Transverse colon (tissue), 4 donors: ENCODE results near the gene CCDC141. TPM values are rescaled to one million over a fixed set of nuclear protein-coding genes. Genes with fewer than 3 reads are reported as not detected.

Experiments used
- DNase-seq: peaks from one replicate; pipeline ENCODE4 v3.0.0-alpha.2; 2019
- H3K27ac ChIP-seq, 4 donors: fragments of 200-600 bp; sonication (generic); 2 replicates each; pipeline ENCODE4 v1.5.1; 2016 to 2018; ENCODE audit warnings: inconsistent platforms in 4 of 4
- H3K27me3 ChIP-seq: fragments of 200-600 bp; sonication (generic); 2 replicates; pipeline ENCODE4 v1.5.1; 2017; ENCODE audit warnings: inconsistent platforms
- H3K36me3 ChIP-seq, 4 donors: fragments of 200-600 bp; sonication (generic); 2 replicates each; pipeline ENCODE4 v1.5.1; 2017 to 2019; ENCODE audit warnings: inconsistent platforms in 4 of 4
- H3K4me1 ChIP-seq, 4 donors: fragments of 200-600 bp; sonication (generic); 2 replicates each; pipeline ENCODE4 v1.5.1; 2017 to 2020; ENCODE audit warnings: inconsistent platforms in 4 of 4
- H3K4me3 ChIP-seq, 4 donors: fragments of 200-600 bp; sonication (generic); 1 replicate in 1 of 4; 2 replicates in 3 of 4; pipeline versions ENCODE4 v1.5.1 to v1.6.1; 2017 to 2019; ENCODE audit warnings: inconsistent platforms in 4 of 4
- H3K9me3 ChIP-seq, 2 donors: fragments of 200-600 bp; sonication (generic); 2 replicates each; pipeline ENCODE4 v1.5.1; 2017 to 2019; ENCODE audit warnings: inconsistent platforms in 2 of 2
- EP300 ChIP-seq: sonication (generic); formaldehyde crosslinking; IDR thresholded peaks from one replicate; pipeline ENCODE4 v1.6.1; 2017; ENCODE audit warnings: antibody characterized with exemption, low read depth
- POLR2A ChIP-seq: fragments of 450-650 bp; IDR thresholded peaks from one replicate; pipeline ENCODE4 v1.6.1; 2016; ENCODE audit warnings: antibody characterized with exemption, mild to moderate bottlenecking, moderate library complexity
- POLR2AphosphoS5 ChIP-seq, 3 donors: sonication (generic); formaldehyde crosslinking; IDR thresholded peaks; one replicate each; pipeline ENCODE4 v1.6.1; 2016; ENCODE audit warnings: antibody characterized with exemption in 3 of 3
- WGBS, 2 donors: methylation state at CpG; one replicate each; pipeline ENCODE4 v1.1.5; 2018; ENCODE audit warnings: low coverage in 1 of 2; 5-methylcytosine and 5-hydroxymethylcytosine counted together
- in situ Hi-C, 4 donors: fragments of 200-750 bp; cut with MboI; loops; one replicate each; pipeline versions ENCODE4 v1.15.0 to v1.15.1; 2017; ENCODE audit warnings: low sequenced_read_pairs in 3 of 4, low pct_ligation_motif_present in 1 of 4, low pct_unique_long_range_greater_than_20kb in 1 of 4
- intact Hi-C: fragments of 100-400 bp; cut with DNase I; formaldehyde crosslinking; loops from one replicate; pipeline ENCODE4 v1.15.1; 2023; ENCODE audit warnings: low total_unique reads
- total RNA-seq, 4 donors: library from RNA; depleted of rRNA; stranded (reverse); fragments of >200 nt; gene quantifications; one replicate each; pipeline ENCODE4 v1.1.0, GENCODE V29; 2016
- TF ChIP-seq, protein P1 (sequence below), 5 experiments: fragments of 200-600 bp in 3 of 5; fragments of 450-650 bp in 2 of 5; sonication (generic) in 3 of 5; IDR thresholded peaks; 1 replicate in 2 of 5; 2 replicates in 3 of 5; pipeline ENCODE4 v1.5.1; 2016 to 2017; ENCODE audit warnings: antibody characterized with exemption in 5 of 5, inconsistent platforms in 3 of 5, mild to moderate bottlenecking in 2 of 5, moderate library complexity in 1 of 5

The CCDC141 gene
- total RNA-seq, 4 donors from 2014 or later: 0.40 to 8.6 (median 2.4) TPM

DNA sequence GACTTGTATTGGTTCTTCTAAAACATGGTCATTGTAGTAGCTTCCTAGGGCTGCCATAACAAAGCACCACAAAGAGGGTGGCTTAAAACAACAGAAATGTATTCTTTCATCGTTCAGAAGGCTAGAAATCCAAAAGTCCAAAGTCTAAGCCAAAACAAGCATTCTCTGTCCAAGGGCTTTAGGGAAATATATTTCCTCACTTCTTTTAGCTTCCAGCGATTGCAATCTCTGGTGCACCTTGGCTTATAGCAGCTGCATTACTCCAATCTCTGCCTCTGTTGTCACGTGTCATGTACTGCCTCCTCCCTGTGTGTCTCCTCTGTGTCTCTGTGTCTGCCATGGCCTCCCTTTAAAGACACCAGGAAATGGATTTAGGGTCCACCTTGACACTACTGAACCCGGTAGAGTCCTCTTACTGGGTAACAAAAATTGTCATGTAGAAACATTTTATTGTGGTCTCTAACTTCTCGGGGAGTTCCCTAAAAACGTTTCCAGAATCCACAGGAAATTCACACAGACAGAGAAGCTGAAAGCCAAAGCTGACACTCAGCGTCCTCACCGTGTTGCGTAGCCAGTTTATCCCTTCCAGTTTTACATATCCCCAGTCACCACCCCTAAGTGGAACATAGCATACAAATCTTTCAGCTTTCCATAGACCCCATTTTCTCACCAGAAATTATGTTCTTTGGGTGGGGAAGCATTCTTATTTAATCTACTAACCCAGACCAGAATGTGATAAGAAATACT, 222.0 kb downstream of the CCDC141 start:
- 71 to 73% methylated on average over 3 to 9 of the region's 9 CpGs for WGBS, 2 donors
- intact Hi-C loops: loop anchor here (10.0 kb wide), 1 partner anchor 343 kb away; the partner anchor contains the start of gene PLEKHA3

DNA sequence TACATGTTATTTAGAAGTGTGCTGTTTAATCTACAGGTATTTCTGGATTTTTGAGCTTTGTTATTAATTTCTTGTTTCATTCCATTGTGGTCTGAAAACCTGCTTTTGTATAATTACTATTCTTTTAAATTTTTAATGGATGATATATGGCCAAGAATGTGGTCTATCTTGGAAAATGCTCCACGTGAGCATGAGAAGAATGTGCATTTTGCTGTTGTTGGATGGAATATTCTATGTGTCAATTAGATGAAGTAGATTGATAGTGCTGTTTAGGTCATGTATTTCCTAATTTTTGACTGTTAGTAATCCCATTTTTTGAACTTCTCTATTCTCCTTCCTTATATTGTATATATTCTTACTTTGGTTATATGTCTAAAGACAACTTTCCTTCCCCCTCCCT, 222.8 kb downstream of the CCDC141 start:
- Histone ChIP-seq H3K4me1 (no peaks in the 10 kb centered on the region), H3K4me3 (no peak overlapping the region), H3K36me3 (no peaks in the 10 kb centered on the region), H3K27ac (no peak overlapping the region), H3K9me3 (no peaks in the 10 kb centered on the region), H3K27me3 (no peaks in the 10 kb centered on the region)
- in situ Hi-C loops (no loop called here), intact Hi-C loops (loop anchor here (10.0 kb wide), 1 partner anchor 342 kb away; the partner anchor contains the start of gene PLEKHA3)
- 46 to 76% methylated on average over 1 of the region's 1 CpG for WGBS, 2 donors
- DNase-seq: no peak
- TF ChIP-seq, protein P1, sequence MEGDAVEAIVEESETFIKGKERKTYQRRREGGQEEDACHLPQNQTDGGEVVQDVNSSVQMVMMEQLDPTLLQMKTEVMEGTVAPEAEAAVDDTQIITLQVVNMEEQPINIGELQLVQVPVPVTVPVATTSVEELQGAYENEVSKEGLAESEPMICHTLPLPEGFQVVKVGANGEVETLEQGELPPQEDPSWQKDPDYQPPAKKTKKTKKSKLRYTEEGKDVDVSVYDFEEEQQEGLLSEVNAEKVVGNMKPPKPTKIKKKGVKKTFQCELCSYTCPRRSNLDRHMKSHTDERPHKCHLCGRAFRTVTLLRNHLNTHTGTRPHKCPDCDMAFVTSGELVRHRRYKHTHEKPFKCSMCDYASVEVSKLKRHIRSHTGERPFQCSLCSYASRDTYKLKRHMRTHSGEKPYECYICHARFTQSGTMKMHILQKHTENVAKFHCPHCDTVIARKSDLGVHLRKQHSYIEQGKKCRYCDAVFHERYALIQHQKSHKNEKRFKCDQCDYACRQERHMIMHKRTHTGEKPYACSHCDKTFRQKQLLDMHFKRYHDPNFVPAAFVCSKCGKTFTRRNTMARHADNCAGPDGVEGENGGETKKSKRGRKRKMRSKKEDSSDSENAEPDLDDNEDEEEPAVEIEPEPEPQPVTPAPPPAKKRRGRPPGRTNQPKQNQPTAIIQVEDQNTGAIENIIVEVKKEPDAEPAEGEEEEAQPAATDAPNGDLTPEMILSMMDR (IDR thresholded peaks at IDR 0.05): no peak
- no peak for TF ChIP-seq POLR2AphosphoS5 (IDR thresholded peaks at IDR 0.05)
- no peak for TF ChIP-seq EP300
- no peak for TF ChIP-seq POLR2A

More for the DNA sequence above, 222.0 kb downstream of the CCDC141 start:
- DNase-seq: no peak
- no peaks in the 10 kb centered on the region for H3K27me3 ChIP-seq
- in situ Hi-C loops: no loop called here
- no peaks in the 10 kb centered on the region for H3K36me3 ChIP-seq
- no peak overlapping the region for H3K27ac ChIP-seq
- no peak overlapping the region for H3K4me3 ChIP-seq
- TF ChIP-seq, protein P1 (IDR thresholded peaks at IDR 0.05): no peak
- no peak for TF ChIP-seq EP300
- no peak for TF ChIP-seq POLR2AphosphoS5 (IDR thresholded peaks at IDR 0.05)
- no peak for TF ChIP-seq POLR2A
- no peaks in the 10 kb centered on the region for H3K9me3 ChIP-seq
- no peaks in the 10 kb centered on the region for H3K4me1 ChIP-seq

DNA sequence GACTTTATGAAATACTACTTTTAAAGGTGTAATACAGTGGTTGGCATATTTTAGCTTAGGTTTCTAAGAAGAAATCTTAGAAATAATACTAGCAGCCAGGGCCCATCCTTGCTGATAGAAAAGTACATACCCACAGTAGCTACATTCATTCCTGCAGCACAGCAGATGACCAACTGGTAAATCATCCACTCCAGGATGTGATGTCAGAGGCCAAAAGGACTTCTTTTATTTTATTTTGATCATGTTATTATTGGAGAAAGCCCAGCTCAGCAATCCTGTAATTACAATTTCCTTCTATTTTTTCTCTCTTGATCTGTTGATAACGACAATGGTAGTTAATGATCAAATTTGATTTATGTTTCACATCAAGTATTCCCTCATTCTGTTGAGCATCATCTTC, 224.8 kb downstream of the CCDC141 start:
- Histone ChIP-seq H3K9me3 (no peaks in the 10 kb centered on the region), H3K4me1 (no peaks in the 10 kb centered on the region), H3K36me3 (no peaks in the 10 kb centered on the region), H3K27me3 (no peaks in the 10 kb centered on the region), H3K27ac (no peak overlapping the region), H3K4me3 (no peak overlapping the region)
- intact Hi-C loops (loop anchor here (10.0 kb wide), 1 partner anchor 340 kb away; the partner anchor contains the start of gene PLEKHA3), in situ Hi-C loops (no loop called here)
- no peak for DNase-seq
- TF ChIP-seq, protein P1 (IDR thresholded peaks at IDR 0.05): no peak
- no peak for TF ChIP-seq EP300
- TF ChIP-seq POLR2A: no peak
- TF ChIP-seq POLR2AphosphoS5 (IDR thresholded peaks at IDR 0.05): no peak
- WGBS, 2 donors: 0 to 93% methylated on average over 1 of the region's 1 CpG

DNA sequence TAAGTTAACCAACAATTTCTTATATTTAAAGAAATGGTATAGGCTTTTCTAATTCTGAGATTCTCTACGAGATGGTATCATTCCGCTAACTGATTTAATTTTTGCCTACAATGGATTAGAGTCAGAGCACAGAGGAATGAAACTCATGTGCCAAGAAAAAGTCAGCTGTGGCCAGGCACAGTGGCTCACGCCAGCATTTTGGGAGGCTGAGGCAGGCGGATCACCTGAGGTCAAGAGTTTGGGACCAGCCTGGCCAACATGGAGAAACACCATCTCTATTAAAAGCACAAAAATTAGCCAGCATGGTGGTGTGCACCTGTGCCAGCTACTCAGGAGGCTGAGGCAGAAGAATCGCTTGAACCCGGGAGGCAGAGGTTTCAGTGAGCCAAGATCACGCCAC, 225.8 kb downstream of the CCDC141 start:
- Histone ChIP-seq H3K27me3 (no peaks in the 10 kb centered on the region), H3K9me3 (no peaks in the 10 kb centered on the region), H3K4me3 (no peak overlapping the region), H3K36me3 (no peaks in the 10 kb centered on the region), H3K27ac (no peak overlapping the region), H3K4me1 (no peaks in the 10 kb centered on the region)
- no peak for TF ChIP-seq EP300
- DNase-seq: no peak
- 81 to 95% methylated on average over 2 to 7 of the region's 7 CpGs for WGBS, 2 donors
- in situ Hi-C loops: no loop called here
- intact Hi-C loops: loop anchor here (10.0 kb wide), 1 partner anchor 339 kb away; the partner anchor contains the start of gene PLEKHA3
